Liver (tissue), 2 donors: ENCODE data around the gene CHPF2.

Experiments
- ATF3 ChIP-seq: IDR thresholded peaks from 2 replicates; pipeline ENCODE4 v1.6.1; 2016; ENCODE audit warnings: antibody characterized with exemption
- EGR1 ChIP-seq, 2 donors: IDR thresholded peaks; 2 replicates each; pipeline ENCODE4 v1.6.1; 2016 to 2018; ENCODE audit warnings: antibody characterized with exemption in 2 of 2, low read depth in 2 of 2
- JUND ChIP-seq, 2 donors: IDR thresholded peaks; 2 replicates each; pipeline ENCODE4 v1.6.1; 2016; ENCODE audit warnings: antibody characterized with exemption in 2 of 2
- REST ChIP-seq: IDR thresholded peaks from 2 replicates; pipeline ENCODE4 v1.6.1; 2016; ENCODE audit warnings: antibody characterized with exemption, mild to moderate bottlenecking
- SP1 ChIP-seq: IDR thresholded peaks from 2 replicates; pipeline ENCODE4 v1.6.1; 2018; ENCODE audit warnings: antibody characterized with exemption, mild to moderate bottlenecking
- donor health status: healthy.

- no peak for TF ChIP-seq JUND (IDR thresholded peaks at IDR 0.05)
- TF ChIP-seq SP1: no peak
- TF ChIP-seq ATF3: no peak
- no peak for TF ChIP-seq REST
- no peak for TF ChIP-seq EGR1 (IDR thresholded peaks at IDR 0.05; ENCODE audit: low read depth in 2 of 2)
Measured at GRCh38 chr7:151204383-151205032, 27.8 kb upstream of the CHPF2 start.
